Fibroblast of upper back skin (primary cell): ENCODE results near the gene LSM14B.
"Not testable (repeated sequence)": the region's sequence is repeated elsewhere in the genome, so short reads cannot be mapped to it uniquely, and the experiment has no call there.

Experiments used
- DNase-seq: peaks from one replicate; pipeline ENCODE4 v3.0.0-alpha.2; 2013

Gene LSM14B

DNA sequence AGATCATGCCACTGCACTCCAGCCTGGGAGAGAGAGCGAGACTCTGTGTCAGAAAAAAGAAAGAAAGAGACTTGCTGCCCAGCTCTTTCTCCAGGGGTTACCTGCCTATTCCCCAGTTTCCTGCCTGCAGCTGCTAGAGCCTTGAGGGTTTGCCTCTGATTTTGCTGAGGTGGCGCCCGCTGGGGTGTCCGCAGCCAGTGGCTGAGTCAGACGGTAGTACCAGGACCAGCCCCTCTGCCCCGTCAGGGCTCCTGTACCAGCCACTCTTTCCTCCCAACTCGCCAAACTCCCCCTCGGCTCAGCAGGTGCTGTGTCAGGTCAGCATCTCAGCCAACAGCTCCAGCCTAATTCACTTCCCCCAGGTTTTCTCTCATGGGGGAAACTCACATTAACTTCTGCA lies 7.4 kb upstream of the LSM14B start:
- no peak for DNase-seq

DNA sequence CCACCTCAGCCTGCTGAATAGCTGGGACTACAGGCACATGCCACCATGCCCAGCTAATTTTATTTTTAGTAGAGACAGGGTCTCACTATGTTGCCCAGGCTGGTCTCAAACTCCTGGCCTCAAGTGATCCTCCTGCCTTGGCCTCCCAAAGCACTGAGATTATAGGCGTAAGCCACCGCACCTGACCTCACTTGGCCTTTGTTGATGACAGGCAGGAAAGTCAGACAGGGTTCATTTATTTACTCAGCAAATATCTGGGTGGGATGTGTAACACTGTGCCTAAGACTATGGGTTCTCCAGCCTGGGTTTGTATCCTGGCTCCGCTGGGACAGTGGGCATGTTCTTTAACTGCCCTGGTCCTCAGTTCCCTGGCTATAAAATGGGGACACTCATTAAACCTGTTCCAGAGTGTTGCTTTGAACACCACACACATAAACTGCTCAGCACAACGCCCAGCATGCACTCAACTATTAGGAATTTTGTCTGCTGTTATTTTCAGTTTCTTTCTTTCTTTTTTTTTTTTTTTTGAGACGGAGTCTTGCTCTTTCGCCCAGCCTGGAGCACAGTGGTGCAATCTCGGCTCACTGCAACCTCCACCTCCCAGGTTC lies 6.4 kb upstream of the LSM14B start:
- DNase-seq, result not testable (repeated sequence)

DNA sequence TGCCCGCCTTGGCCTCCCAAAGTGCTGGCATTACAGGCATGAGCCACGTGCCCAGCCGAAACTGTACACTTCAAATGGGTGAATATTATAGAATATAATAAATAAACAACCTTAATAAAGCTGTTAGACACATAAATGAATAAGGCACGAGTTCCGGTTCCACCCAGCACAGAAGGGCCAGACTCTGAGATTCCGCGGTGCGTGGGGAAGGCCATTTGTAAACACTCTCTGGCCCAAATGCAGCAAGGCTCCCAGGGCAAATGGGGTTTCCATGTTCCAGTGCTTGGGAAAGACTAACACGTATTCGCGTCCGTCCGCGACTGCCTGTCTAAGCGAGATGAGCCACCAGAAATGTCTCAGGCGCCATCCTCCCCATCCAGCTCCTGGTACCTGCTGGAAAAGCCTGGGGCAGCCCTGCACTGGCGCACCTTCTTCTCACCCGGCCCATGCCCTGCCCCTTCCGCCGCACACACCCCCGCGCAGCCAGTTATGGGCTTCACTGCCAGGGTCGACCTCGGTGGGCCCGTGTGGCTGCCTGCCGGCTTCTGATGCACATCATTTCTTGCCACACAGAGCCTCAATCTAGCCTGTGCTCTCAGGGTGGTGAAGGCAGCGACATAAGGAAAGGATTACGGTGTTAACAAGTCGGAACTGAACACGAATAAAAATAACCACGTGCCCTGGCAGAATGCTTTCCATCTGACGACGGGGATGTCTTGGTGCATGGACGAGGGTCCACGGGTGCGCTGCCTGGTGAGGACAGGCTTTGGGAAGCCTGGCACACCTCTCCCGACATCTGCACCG lies 5.5 kb upstream of the LSM14B start:
- DNase-seq, result no peak

DNA sequence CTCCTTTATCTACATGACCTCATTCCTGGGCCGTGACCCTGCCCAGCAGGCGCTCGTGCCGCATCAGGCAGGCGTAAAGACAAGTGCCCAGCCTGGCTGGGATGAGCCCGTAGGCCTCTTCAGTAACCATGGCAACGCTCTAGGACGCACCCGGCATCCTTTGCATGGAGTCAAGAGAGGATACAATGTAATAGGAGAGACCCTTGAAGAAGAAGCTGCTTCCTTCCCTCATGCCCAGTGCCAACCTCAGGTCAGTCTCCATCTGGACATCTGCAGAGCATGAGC lies 5.0 kb upstream of the LSM14B start:
- no peak for DNase-seq

DNA sequence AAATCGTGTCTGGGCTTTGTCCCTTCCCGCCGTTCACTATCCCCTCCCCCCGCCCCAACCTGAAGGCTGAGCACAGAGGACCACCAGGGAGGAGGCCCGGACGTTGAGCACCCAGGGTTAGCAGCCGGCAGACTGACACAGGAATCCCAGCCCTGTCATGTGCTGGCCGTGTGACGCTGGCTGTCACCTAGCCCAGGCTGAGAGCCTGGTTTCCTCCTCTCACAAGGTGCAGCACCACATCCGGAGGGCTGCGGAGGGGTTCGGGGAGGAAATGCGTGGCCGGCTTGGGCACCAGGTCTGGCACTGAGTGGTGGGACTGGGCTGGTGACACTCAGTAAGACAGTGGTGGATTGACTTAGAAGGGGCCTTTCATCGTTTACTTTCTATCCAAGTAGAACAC lies 4.6 kb upstream of the LSM14B start:
- no peak for DNase-seq

DNA sequence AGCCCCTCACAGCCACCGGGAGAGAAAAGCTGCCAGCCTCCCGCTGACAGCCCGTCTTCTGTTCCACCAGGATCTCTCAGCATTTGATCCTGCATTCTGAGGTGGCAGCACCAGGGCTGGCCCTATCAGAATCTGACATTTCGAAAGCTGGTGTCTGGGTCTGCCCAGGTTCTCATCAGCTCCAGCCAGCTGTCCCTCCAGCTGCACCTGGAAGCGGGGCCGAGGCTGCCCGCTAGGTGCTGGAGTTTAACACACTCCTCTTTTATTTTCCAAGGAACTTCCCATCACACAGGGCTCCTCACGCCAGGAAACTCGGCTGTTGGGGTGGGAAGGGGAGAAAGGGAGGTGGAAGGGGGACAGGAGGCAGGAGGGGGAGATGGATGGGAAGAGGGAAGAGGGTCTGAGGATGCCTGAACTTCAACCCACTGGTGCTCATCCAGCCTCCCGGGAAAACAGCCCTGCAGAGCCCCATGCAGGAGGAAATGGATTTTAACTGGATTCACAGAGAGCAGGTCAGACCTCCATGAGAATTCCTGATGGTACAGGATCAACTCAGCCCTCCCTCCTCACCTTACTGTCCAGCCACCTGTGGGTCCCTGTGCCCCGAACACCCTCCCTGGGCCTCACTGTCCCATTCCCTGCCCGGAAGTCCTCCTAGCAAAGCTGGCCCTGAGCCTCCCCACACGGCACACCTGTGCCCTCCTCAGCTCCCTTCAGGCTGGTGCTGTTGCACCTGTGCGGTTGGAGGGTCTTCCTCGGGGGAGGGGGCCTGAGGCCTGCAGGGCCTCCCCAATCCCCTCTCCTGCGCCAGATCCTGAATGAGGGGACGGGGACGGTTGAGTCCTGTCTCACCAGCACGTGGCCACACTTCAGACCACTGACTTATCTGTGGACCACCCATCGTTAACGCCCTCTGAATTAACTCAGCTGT lies 3.9 kb upstream of the LSM14B start:
- DNase-seq, result no peak

DNA sequence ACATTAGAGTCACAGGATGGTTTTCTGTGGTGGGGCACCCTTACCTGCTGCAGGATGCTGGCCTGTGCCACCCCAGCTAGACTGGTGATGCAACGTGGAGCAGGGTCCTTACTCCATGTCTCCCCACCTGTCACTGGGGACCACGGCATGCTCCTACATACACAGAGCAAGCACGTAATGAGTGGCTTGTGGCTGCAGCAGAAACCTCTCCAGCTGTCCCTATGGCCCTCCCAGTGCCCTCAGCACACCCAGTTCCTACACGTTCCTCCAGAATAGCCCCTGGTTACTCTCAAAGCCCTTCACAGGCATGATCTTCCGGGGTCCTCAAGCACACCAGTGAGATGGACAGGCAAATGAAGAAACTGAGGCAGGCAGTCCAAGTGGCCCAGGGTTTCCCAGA lies 3.2 kb upstream of the LSM14B start:
- no peak for DNase-seq

DNA sequence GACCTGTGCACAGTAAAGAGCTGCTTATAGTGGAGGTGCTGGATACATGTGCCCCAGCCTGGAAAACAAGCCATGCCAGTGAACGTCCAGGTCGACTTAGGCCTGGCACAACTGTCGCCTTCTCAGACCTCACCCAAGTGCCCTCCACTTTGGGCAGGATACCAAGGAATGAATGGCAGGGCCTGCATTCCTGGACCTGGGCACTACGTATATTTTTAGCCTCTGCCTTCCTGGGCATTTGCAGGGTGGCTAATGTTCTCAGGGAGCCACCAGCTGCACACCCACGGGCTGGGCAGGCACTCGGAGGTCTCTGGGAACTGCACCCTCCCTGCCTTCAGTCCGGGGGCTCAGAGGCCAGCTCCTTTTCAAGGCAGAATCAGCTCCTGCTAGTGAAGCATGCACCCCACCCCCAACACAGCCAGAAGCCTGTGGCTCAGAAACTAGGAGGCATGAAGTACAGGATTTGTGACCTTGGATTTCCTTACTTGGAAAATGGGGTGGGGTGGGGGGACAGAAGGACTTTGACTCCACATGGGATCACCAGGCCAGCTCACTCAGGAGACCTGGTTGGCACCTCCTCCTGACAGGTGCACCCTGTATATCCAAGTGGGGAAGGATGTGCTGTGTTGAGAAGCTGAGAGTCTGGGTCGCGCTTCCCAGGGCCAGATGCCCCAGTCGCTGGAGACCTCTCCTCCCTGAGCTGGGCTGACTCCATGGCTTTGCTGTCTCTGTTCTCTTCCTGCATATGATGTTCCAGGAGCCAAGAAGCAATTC lies 2.5 kb upstream of the LSM14B start:
- no peak for DNase-seq

DNA sequence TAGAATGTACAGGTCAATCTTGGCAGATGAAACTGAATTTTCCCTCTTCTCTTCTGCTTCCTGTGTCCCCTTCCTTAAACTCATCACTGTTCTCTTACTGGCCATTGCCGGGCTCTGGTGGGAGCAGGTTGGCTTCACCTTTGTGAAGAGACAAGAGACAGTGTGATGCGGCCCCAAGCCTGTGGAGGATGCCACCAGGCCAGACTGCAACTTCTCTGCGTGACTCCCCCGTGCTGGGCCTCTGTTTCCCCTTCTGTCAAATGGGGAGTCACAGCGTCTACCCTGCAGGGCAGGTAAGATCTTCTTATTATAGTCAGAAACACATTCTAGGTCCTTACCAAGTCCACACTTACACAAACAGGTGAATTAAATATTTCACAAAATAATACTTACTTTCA lies 1.9 kb upstream of the LSM14B start:
- no peak for DNase-seq

DNA sequence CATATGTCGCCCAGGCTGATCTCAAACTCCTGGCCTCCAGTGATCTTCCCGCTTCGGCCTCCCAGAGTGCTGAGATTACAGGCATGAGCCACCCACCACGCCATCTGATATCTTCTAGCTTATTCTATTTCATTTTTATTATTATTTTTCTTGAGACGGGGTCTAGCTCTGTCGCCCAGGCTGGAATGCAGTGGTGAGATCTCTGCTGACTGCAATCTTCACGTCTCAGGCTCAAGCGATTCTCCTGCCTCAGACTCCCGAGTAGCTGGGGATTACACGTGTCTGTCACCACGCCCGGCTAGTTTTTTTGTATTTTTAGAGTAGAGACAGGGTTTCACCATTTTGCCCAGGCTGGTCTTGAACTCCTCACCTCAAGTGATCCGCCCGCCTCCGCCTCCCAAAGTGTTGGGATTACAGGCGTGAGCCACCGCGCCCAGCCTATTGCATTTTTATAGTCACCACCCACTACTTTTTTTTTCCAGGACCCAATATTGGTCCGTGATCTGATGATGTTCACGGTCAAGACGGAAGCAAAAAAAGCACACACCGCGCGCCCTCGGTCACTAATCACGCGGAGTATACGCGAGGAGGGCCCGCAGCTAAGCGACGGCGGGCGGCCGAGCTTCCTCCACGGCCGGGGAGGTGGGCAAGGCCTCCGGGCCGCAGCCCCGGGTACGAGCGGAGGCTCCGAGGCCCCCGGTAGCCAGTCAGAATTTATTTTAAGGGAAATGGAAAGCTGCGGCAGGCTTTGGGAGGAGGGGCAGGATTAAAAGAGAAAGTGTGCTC lies 1.1 kb upstream of the LSM14B start:
- peak; percentile 45 for DNase-seq

DNA sequence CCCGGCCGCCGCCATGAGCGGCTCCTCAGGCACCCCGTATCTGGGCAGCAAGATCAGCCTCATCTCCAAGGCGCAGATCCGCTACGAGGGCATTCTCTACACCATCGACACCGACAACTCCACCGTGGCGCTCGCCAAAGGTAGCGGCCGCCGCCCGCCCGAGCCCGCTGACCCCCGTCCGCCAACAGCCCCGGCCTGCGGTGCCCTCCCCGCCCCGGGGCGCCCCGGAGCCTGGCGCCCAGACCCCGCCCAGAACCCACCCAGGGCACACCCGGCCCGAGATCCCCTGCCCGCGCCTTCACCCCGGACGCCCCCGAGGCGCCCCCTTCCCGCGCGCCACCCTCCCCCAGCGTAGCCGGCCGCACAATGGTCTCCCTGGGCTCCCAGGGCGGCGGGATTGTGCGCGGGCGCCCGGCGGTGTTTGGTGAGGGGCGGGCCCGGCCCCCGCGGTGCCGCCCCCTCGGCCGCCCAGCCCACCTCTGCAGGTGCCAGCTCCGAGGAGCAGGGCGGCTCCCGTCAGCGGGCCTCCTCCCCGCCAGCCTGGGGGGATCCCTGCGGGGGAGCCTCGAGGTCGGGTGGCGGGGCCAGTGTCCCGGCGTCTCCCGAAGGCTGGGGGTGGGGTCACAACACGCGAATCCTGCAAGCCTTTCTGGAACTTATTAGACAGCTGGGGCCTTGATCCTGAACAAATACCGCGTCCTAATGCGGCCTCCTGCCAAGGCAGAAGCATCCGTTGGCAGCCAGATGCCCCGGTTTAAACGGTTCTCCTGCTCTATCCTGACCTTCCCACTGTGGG lies 577 bp downstream of the LSM14B start:
- peak; percentile 34 for DNase-seq

DNA sequence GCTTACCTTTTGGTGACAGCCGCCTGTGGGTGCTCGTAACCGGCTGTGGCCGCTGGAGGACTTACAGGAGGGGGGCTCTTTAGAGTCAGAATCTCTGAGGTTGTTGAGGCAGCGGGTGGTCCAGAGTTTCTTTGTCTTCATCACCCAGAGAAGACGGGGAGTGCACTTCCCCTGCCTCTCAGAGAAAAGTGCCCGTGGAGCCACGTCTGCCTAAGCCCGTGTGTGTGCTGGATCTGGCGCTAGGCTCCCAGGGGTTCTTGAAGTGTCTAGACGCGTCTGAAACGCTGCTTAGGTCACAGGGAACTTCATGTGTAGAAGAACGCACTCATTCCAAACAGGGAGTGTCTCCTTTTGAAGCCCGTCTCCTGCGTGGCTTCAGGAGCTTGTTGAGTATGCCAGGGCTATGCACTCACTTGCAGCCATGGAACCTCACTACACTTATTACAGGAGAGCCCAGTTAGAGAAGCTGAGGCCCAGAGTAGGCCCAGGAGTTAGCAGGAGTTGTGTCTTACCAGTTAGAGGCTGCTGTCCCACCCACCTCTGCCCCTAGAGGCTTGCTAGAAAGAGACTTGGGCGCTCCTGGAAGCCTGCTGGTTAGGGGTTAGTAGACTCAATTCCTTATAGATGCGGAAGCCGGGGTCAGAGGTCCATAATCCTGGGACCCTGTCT lies 1.3 kb downstream of the LSM14B start:
- peak; percentile 32 for DNase-seq

DNA sequence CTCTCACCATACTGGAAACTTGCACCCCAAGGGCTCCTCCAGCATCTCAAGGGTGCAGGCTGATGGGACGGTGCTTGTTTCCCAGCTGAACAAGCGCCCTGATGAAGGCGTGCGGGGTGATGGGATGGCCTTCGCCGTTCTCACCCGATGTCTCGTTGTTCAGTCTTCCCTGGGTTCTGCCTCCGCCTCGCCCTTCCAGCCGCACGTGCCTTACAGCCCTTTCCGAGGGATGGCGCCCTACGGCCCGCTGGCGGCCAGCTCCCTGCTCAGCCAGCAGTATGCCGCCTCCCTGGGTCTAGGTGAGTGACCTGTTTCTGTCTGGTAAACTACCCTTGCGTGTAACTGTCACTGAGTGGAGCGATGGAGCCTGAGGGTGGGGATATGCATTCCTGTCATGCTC lies 3.9 kb downstream of the LSM14B start:
- DNase-seq, result no peak

DNA sequence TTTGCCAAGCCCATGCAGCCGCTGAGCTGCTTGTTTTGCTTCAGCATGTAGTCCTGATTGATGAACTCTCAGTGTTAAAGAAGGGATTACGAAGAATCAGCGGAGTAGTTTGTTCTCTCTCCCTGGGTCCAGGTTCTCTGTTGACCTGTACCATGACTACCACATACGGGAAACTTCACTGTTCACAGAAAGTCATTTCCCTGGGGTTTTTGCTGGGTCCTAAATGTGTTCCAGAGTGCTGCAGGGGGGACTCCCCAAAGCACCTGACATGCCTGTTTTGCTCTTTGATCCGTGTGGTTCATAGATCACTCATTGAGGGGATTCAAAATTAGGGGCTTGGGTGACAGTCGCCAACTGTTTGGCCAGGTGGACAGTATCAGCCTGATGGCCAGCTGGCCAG lies 5.5 kb downstream of the LSM14B start:
- no peak for DNase-seq

DNA sequence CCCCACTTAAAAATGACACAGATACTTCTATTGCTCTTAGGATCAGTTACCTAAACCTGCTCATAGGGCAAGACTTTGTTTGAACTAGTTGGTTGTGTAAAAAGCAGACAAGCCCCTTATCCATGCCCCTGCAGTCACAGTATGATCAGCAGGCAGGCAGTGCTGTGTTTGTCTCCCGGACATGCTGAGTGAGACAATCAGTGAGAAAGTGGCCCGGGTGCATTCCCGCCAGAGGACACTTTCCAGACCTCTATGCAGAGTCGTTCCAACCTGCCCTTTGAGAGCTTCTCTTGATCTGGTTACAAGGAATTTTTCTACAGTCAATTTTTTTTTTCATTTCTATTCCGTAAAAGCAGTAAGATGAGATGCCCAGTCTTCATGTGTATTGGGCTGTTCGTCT lies 6.2 kb downstream of the LSM14B start:
- no peak for DNase-seq

DNA sequence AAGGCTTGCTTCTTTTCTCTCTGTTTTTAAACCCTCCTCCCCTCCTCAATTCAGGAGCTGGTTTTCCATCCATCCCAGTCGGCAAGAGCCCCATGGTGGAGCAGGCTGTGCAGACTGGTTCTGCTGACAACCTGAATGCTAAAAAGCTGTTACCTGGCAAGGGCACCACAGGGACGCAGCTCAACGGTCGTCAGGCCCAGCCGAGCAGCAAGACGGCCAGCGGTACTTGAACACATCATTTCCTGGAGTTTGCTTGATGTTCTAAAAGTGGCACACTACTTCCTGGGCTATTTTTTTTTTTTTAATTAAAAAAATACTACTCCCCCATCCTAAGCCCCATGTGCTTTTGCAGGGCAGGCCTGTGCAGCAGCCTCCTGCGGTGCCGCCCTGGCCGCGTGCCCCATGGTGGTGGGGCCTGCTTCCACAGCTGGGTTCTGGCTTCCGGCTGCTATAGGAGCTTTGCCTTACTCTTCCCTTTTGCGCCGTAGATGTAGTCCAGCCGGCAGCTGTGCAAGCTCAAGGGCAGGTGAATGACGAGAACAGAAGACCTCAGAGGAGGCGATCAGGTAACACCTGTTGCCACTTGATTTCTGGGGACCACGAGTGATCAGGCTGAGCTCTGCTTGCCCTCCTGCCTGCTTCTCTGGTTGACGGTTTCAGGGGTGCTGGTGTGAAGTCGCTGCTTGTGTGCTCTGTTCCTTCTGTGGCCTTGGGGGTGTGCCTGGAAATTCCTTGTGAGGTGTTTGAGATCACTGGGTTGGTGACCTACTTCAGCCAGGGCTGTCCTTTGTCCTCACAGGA lies 7.7 kb downstream of the LSM14B start:
- no peak for DNase-seq

DNA sequence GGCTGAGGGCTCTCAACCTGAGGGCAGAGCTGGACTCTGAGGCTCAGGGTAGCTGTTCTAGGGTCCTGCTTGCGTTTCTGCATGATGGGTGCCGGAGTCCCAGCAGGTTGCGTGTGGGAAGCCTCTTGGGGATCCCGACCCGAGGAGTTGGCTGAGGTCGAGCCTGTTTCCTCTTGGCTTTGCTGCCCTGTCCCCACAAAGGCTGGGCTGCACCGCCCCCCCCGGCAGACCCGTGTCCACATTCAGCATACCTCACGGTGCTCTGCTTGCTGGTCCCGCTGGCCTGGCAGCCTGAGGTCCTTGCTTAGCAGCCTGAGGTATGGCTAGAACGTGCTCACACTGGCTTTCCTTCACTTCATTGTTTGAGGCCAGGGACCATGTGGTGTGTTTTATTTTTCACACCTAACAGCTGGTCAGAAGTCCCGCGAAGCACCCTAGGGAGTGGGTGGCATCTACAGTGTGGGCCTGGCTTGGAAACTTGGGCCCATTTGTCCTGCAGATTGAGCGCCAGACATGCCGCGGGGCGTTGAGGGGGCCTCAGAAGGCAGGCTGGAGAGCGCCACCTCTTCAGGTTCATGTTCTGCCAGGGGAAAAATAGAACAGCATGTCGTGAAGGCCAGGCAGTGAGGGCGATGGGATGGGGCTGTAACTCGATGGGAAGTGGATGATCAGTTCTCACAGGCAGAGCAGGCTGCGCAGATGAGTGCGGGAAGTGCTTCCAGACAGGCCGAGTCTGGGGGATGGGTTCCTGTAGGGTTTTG lies 9.5 kb downstream of the LSM14B start:
- DNase-seq, result no peak

DNA sequence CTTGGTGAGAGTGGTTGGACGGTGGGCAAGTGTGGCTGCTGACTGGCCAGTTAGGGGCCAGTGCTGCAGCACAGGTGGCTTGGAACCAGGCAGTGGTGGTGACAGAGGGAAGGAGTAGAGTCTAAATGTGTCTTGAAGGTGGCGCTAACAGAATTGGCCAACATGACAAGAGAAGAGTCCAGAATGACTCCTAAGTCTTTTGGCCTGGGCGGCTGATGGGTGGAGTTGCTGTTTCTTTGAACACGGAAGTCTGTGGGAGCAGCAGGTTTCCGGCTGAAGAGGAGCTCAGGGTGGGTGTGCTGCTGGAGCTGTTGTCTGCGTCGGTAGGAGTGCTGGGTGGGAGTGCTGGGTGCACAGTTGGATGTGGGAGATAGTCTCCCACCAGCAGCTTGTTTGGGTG lies 10.1 kb downstream of the LSM14B start:
- DNase-seq, result no peak
